T-helper 1 cell treated with Interleukin-12 subunit alpha and Interleukin-12 subunit beta and Interleukin-4 antibody, amounts not matched to agents 30 ng/mL and 1 ng/mL, for 36 hours (primary cell): ENCODE measurements around the gene CABCOCO1. TPM values are rescaled to one million over a fixed set of nuclear protein-coding genes. Genes with fewer than 3 reads are reported as not detected.
"Not testable (repeated sequence)": the region's sequence is repeated elsewhere in the genome, so short reads cannot be mapped to it uniquely, and the experiment has no call there.

ENCODE experiments used
- intact Hi-C: fragments of 100-400 bp; cut with micrococcal nuclease; formaldehyde crosslinking; loops from one replicate; pipeline ENCODE4 v1.15.1; 2024
- total RNA-seq: library from RNA; stranded (reverse); gene quantifications from 2 replicates; pipeline ENCODE4 v1.2.3, GENCODE V29; 2022

Gene CABCOCO1
- total RNA-seq, 1 donor from 2014 or later, result not detected

GRCh38 chr10:61642676-61643075 lies 20.1 kb upstream of the CABCOCO1 start:
- intact Hi-C loops, result no loop called here

GRCh38 chr10:61643316-61643751 lies 19.4 kb upstream of the CABCOCO1 start:
- intact Hi-C loops, result no loop called here

GRCh38 chr10:61653699-61654098 lies 9.0 kb upstream of the CABCOCO1 start:
- intact Hi-C loops, result no loop called here

GRCh38 chr10:61655335-61655851 lies 7.3 kb upstream of the CABCOCO1 start:
- intact Hi-C loops, result no loop called here

GRCh38 chr10:61663466-61663865 lies 737 bp downstream of the CABCOCO1 start:
- intact Hi-C loops, result no loop called here

- intact Hi-C loops, result no loop called here
Measured at GRCh38 chr10:61664985-61665384, 2.3 kb downstream of the CABCOCO1 start.

- intact Hi-C loops, result no loop called here
Measured at GRCh38 chr10:61669161-61669725, 6.5 kb downstream of the CABCOCO1 start.

DNA sequence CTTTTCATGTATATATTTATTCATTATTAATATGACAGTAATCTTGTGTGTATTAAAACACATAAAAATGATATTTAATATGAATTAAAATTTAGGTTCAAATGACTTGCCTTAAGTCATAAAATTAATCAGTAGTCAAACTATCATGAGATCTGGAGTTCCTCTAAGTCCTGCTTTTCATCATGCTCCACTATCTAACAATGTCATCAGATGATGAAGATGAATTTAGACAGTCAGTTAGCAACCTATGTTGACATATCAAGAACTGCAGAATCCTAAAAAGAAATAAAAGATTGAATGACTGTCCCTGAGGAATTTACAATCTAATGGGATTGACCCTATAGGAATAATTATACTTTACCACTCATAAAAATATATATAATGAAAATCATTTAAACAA lies 7.1 kb downstream of the CABCOCO1 start:
- intact Hi-C loops, result no loop called here

- intact Hi-C loops, result no loop called here
Measured at GRCh38 chr10:61673360-61673759, 10.6 kb downstream of the CABCOCO1 start.

DNA sequence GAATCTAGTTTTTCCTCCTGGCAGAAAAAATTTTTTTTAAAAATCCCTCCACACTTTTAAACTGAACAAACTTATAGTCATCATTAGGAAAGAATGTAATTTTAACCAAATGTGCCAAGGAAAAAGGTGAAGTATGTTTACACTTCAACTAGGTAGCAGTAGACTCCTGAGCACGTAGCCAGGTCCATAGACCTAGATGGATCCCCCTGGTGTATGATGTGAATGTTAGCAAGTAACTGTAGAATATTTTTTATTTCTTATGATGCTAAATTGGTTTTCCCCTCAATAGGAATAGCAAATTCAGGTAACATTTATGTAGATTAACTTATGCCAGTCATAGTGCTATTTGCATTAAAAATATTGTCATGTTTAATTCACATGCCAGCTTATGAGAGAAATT lies 19.6 kb downstream of the CABCOCO1 start:
- intact Hi-C loops, result no loop called here

DNA sequence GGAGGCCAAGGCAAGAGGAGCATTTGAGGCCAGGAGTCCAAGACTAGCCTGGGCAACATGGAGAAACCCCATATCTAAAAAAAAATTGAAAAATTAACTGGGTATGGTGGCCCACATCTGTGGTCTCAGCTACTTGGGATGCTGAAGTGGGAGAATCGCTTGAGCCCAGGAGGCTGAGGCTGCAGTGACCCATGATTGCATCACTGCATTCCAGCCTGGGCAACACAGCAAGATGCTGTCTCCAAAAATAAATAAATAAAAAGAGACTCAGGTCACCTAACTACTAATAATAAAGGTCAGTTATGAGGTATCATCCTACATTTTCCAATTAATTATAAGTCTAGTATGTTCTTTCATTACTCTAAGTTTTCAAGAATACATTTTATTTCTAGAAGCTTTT lies 20.6 kb downstream of the CABCOCO1 start:
- intact Hi-C loops, result no loop called here

DNA sequence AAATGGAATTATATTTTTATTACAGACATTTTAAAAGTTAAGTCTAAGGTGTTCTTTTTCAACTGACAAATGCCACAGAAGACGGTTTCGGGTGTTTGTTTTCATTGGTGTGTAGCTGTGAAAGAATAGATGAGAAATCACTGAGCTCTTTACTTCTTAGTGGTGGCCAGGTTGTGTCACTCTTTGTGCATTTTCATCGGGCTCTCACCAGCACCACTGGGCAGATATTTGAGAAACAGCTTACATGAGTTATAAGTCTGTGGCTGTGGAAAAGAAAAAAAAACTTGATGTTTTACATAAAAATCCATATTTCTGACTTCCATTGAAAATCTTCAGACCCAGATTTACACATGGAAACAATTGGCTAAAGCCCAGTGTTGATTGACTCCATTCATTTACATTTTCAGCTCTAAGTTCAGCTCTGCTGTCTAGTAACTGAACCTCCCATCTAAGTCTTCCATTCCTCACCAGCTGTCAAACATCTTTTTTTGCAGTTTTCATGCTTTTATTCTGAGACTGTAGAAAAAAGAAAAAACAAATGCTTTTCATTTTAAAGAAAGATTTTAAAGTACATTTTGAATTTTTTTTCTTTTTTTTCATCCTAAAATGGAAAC lies 22.3 kb downstream of the CABCOCO1 start:
- intact Hi-C loops, result no loop called here

DNA sequence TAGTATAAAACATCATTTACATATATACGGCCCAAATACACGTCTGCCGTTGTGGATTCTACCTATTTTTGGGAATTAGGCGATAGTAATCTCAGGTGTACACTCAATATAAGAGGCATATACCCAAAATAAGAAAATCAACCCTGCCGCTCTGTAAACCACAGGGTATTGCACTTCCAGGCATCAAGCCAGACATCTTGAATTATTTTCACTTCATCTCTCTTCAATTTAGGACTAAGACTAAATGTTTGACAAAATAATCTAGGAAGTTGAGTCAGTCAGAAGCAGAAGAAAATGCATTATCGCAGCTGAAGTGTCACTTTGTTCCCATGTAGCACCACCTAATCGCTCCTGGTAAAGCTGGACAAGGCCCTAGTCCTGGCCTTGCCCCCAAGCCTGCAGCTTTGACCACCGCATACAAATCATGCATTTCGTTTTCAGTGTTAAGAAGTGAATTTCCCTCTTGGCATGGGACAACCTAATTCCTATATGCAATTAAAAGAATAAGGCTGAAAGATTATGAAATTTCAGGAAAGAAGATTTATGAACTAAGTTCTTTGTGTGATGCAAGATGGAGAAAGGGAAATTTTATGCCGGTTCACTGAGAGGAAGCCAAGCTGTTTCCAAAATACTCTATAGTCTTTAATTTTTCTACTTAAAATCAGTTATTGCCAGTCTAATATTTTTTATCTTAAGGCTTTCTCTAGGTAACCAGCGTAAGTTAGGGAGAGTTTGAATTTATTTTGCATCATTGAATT lies 26.0 kb downstream of the CABCOCO1 start:
- intact Hi-C loops, result no loop called here

- intact Hi-C loops, result not testable (repeated sequence)
Measured at GRCh38 chr10:61691667-61692066, 28.9 kb downstream of the CABCOCO1 start.

DNA sequence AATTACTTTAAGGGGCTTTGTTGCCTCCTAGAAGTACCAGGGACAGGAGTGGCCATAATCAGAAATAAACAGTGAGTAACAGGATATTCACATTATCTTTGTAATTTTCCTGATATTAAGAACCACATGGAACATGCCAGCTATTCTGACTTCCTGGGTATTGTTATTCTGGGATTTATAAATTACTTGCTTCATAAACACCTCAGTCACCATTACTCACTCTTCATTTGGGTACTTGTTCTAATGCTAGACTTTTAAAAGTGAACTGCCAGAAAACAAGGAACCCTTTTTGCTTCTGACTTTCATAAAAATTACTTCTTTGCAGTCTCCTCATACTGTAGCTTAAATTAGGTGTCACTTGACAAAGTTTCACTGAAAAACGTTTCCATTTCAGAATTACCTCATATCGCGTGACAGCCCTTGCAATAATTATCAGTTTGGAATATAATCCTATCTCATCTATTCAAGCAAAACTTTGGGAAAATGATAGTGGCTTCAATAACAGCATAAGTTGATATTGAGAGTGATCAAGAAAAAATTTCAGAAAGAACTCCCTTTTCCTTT lies 29.8 kb downstream of the CABCOCO1 start:
- intact Hi-C loops, result no loop called here

- intact Hi-C loops, result no loop called here
Measured at GRCh38 chr10:61698968-61699655, 36.4 kb downstream of the CABCOCO1 start.

- intact Hi-C loops, result no loop called here
Measured at GRCh38 chr10:61701055-61701705, 38.5 kb downstream of the CABCOCO1 start.

- intact Hi-C loops, result no loop called here
Measured at GRCh38 chr10:61701706-61702105, 39.0 kb downstream of the CABCOCO1 start.

- intact Hi-C loops, result no loop called here
Measured at GRCh38 chr10:61702584-61702983, 39.9 kb downstream of the CABCOCO1 start.

DNA sequence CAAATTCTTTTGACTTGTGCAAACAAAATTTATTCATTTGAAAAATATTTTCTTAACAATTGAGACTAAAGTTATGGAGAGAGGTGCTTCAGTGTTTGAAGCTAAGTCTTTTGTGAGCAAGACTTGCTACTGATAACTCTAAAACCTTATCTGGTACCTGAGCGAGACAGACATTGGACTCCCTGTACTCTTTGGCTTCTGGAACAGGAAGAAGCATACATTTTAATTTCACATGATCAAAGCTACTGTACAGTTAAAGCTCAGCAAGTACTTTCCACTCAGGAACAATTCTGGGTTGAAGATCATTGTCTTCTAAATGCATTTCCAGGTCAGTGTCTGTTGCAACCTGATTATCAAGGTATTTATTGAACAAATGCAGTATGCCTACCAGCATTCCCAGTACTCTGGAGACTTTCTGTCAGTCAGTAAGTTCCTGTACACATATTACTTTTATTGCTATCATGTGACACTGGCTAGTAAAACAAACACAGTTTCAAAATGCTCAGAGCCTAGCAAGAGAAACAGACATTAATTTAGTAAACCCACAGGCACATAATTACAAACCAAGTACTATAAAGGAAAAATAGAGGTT lies 42.4 kb downstream of the CABCOCO1 start:
- intact Hi-C loops, result no loop called here

- intact Hi-C loops, result no loop called here
Measured at GRCh38 chr10:61708846-61709245, 46.1 kb downstream of the CABCOCO1 start.
